Measurements from ENCODE around the gene RNF166.

RNF166 gene

GRCh38 chr16:88652762-88653063 is 53.5 kb downstream of the RNF166 start:
- no peak for DNase-seq (ENCODE audit: low spot score)

DNA sequence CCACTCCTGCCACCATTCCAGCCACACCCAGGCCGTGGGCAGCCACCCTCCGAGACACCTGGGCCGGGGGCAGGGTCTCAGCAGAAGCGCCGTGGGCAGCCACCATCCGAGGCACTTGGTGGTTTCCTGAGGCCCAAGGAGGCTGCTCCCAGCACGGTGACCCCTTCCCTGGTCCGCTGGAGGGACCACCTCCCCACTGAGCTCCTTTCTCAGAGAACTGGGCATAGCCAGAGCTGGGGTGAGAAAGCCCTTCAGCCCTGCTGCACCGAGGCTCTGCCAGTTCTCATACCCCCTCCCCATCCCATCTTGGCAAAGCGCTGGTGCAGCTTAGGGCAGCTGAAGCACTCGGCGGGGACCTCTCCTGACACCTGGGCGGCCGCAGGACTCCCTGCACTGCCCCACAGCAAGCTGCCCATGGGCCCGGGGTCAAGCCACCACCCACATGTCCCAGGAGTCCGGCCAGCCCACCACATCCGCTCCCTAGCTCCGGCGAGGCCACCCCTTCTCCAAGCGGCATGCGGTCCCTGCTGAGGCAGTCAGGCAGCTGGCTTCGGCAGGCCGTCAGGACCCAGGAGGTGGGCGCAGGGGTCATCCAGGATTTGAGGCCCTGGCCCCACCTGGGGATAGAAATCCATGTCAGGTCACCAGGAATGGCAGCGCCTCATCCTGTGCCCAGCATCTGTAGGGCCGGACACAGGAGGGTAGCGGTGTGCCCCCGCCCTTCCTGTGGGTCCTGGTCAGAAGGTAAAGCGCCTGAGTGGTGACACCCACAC is 54.0 kb downstream of the RNF166 start:
- no peak for DNase-seq (ENCODE audit: low spot score)

GRCh38 chr16:88651276-88651988 is 54.8 kb downstream of the RNF166 start:
- no peak for DNase-seq (ENCODE audit: low spot score)

DNA sequence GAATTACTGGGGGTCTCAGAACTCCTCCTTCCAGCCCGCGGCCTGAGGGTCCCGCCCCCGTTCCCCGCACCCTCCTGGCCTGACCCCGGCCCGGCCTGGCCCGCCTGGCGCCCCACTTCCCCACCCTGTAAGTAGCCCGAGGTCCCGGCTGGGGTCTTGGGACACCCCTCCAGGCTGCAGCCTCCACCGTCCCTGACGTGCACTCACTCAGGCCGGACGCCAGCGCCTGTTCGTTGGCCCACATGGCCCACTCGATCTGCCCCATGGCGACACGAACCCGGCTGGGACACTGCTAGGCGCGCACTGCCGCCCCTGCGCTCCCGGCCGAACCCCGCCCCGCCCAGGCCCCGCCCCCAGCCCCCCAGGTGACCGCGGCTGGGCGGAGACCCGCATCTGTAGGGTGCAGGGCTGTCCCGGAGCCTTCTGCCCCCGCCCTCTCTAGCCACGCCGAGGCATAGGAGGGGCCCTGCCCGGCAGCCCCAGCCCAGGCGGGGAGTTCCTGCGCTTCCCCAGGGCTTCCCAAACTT is 55.4 kb downstream of the RNF166 start, which contains the start of gene CYBA:
Gene CYBA, minus strand, starts transcription at position 305 of the 527 bp plus-strand sequence. Its CDS starts 40 bp downstream, at position 265.
- DNase-seq (ENCODE audit: low spot score) = no peak

DNA sequence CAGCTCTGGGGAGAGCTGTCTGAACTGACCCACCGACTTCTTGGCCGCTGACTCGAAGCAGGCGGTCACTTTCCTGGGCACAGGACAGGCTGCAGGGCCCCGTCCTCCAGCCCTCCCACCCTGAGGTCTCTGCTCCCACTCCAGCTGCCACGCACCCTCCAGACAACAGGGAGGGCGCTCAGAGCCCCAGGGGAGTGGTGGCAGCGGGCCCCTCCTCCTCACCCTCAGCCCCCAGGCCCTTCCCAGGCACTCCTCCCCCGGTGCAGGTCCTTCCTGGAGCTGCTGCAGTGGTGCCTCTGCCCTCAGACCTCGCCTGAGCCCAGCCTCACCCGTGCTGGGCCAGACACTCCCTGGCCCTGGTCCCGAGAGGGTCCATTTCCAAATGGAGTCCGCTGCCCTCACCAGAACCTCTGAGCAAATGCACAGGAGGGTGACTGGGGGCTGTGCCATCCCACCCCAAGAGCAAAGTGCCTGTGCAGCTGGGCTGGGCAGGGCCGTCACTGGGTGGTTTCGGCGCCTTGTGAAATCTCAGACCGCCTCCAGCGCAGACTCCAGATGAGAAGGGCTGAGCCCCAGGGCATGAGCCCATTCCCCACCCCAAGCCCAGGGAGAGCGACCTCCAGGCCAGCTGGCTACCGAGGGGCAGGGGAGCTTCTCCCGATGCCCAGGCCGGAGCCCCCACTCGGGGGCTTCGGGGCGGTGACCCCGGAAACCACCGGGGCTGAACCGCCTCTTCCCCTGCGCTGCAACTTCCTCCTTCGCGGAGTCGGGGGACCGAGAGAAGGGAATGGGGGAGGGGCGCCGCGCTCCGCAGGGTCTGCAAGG is 56.1 kb downstream of the RNF166 start:
- no peak for DNase-seq (ENCODE audit: low spot score)

GRCh38 chr16:88649195-88649923 is 56.8 kb downstream of the RNF166 start:
- no peak for DNase-seq (ENCODE audit: low spot score)

GRCh38 chr16:88647178-88648070 is 58.8 kb downstream of the RNF166 start:
- no peak for DNase-seq (ENCODE audit: low spot score)
